SK-N-SH treated with all-trans-retinoic acid at 6 μM for 48 hours (cell line): ENCODE data around the gene AGAP1.

Source experiments
- ARNTL ChIP-seq: fragments of 450-650 bp; formaldehyde crosslinking; IDR thresholded peaks from 2 replicates; pipeline ENCODE4 v1.5.0; 2020; ENCODE audit warnings: low read depth, mild to moderate bottlenecking, moderate library complexity, borderline replicate concordance
- PATZ1 ChIP-seq: fragments of 250-450 bp; sonication (Bioruptor Pico); IDR thresholded peaks from 2 replicates; pipeline ENCODE4 v1.8.0; 2020; ENCODE audit warnings: mild to moderate bottlenecking, moderate library complexity, borderline replicate concordance
- RARB ChIP-seq: fragments of 250-450 bp; sonication (Bioruptor Pico); IDR thresholded peaks from 2 replicates; pipeline ENCODE4 v1.8.0; 2021; ENCODE audit warnings: mild to moderate bottlenecking, moderate library complexity
- ZNF8 ChIP-seq: fragments of 450-650 bp; formaldehyde crosslinking; IDR thresholded peaks from 2 replicates; pipeline ENCODE4 v1.5.0; 2020; ENCODE audit warnings: mild to moderate bottlenecking, moderate library complexity

DNA sequence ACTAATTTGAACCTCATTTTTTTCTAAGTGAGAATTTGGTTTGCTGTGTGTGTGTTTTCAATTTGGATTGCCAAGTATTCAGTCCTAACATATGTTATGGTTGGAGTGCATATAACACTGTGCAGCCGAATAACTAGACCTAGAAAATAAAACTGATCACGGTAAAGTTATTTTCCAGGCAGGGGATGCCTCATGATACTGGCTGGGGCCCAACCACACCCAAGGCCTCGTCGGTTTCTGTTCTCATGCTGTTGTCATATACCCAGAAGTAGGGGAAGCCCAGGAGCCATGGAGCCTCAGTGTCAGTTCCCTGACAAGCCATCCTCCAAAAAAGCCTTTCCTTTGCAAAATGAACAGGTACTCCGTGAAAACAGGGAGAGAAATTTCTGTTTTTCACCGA is 514.2 kb downstream of the AGAP1 start:
- TF ChIP-seq RARB (CRISPR knock-in tag) (no peak), ARNTL (CRISPR knock-in tag) (no peak), ZNF8 (CRISPR knock-in tag) (no peak), PATZ1 (CRISPR knock-in tag) (no peak)
